ENCODE results near the gene ANKRD33B.
"Not testable (repeated sequence)": the region's sequence is repeated elsewhere in the genome, so short reads cannot be mapped to it uniquely, and the experiment has no call there.

Gene ANKRD33B

GRCh38 chr5:10542055-10542550, 21.8 kb upstream of the ANKRD33B start:
- no peak for DNase-seq (ENCODE audit: low spot score)
- in situ Hi-C loops (cut with MboI; ENCODE audit: low sequenced_read_pairs, unreplicated experiment): no loop called here
- no peak for TF ChIP-seq CTCF (IDR thresholded peaks at IDR 0.05; ENCODE audit: borderline replicate concordance, control extremely low read depth, extremely low read depth, insufficient read depth, missing control alignments)

- no peak for DNase-seq (ENCODE audit: low spot score)
- TF ChIP-seq CTCF (IDR thresholded peaks at IDR 0.05; ENCODE audit: borderline replicate concordance, control extremely low read depth, extremely low read depth, insufficient read depth, missing control alignments): no peak
- in situ Hi-C loops (cut with MboI; ENCODE audit: low sequenced_read_pairs, unreplicated experiment): no loop called here
Observed at GRCh38 chr5:10543585-10544040, 20.3 kb upstream of the ANKRD33B start.

GRCh38 chr5:10545084-10545483, 18.8 kb upstream of the ANKRD33B start:
- in situ Hi-C loops (cut with MboI; ENCODE audit: low sequenced_read_pairs, unreplicated experiment): no loop called here
- no peak for DNase-seq (ENCODE audit: low spot score)
- no peak for TF ChIP-seq CTCF (IDR thresholded peaks at IDR 0.05; ENCODE audit: borderline replicate concordance, control extremely low read depth, extremely low read depth, insufficient read depth, missing control alignments)

GRCh38 chr5:10546186-10546585, 17.7 kb upstream of the ANKRD33B start:
- TF ChIP-seq CTCF (IDR thresholded peaks at IDR 0.05; ENCODE audit: borderline replicate concordance, control extremely low read depth, extremely low read depth, insufficient read depth, missing control alignments): no peak
- no peak for DNase-seq (ENCODE audit: low spot score)
- in situ Hi-C loops (cut with MboI; ENCODE audit: low sequenced_read_pairs, unreplicated experiment): no loop called here

- no peak for DNase-seq (ENCODE audit: low spot score)
- in situ Hi-C loops (cut with MboI; ENCODE audit: low sequenced_read_pairs, unreplicated experiment): no loop called here
Observed at GRCh38 chr5:10548418-10549122, 15.3 kb upstream of the ANKRD33B start.

GRCh38 chr5:10549123-10549514, 14.8 kb upstream of the ANKRD33B start:
- in situ Hi-C loops (cut with MboI; ENCODE audit: low sequenced_read_pairs, unreplicated experiment); DNase-seq (ENCODE audit: low spot score): not testable (repeated sequence)

More at GRCh38 chr5:10548418-10549122, 15.3 kb upstream of the ANKRD33B start:
- no peak for TF ChIP-seq CTCF (IDR thresholded peaks at IDR 0.05; ENCODE audit: borderline replicate concordance, control extremely low read depth, extremely low read depth, insufficient read depth, missing control alignments)

- no peak for TF ChIP-seq CTCF (IDR thresholded peaks at IDR 0.05; ENCODE audit: borderline replicate concordance, control extremely low read depth, extremely low read depth, insufficient read depth, missing control alignments)
- DNase-seq (ENCODE audit: low spot score): no peak
- in situ Hi-C loops (cut with MboI; ENCODE audit: low sequenced_read_pairs, unreplicated experiment): no loop called here
Observed at GRCh38 chr5:10550222-10550995, 13.5 kb upstream of the ANKRD33B start.
